ENCODE results near the gene DNAJC13. TPM values are rescaled to one million over a fixed set of nuclear protein-coding genes. Genes with fewer than 3 reads are reported as not detected.

Gene DNAJC13
- total RNA-seq, 1 donor from 2014 or later: 45.5 TPM

DNA sequence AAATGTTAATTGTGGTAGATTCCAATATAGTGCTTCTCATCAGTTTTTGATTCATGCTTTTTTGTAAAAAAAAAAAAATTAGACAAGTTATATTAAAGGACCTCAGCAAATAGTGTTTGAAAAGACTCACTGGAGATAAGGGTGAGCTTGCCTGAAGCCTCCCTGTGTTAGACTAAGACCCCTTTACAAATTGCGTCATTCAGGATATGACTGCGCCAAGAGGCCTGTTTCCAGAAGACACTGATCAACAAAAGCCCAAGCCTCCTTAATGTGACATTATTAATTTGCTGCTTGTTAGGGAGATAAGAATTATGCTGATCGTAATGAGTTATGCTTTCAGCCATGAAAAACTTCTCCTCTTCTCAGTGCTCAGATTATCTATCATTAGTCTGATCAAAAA lies 13.0 kb upstream of the DNAJC13 start:
- DNase-seq (ENCODE audit: low spot score): no peak

DNA sequence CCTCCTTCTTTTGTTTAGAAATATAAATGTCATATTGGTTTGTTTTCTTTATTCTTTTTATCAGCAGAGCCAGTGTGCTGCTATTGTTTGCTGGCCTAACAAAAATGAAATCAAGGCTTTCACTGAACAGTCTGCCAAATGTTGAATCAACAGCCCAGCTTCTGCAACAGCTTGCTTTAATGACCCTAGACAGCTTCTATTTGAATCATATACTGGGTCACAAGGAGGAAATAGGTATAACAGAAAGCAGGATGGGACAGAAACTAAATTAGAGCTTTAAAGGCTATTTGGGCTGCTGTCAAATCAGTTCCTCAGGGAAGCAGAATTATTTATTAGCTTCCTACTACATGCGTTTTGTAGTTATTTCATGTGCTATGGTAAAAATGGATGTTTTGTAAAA lies 12.1 kb upstream of the DNAJC13 start:
- no peak for DNase-seq (ENCODE audit: low spot score)

DNA sequence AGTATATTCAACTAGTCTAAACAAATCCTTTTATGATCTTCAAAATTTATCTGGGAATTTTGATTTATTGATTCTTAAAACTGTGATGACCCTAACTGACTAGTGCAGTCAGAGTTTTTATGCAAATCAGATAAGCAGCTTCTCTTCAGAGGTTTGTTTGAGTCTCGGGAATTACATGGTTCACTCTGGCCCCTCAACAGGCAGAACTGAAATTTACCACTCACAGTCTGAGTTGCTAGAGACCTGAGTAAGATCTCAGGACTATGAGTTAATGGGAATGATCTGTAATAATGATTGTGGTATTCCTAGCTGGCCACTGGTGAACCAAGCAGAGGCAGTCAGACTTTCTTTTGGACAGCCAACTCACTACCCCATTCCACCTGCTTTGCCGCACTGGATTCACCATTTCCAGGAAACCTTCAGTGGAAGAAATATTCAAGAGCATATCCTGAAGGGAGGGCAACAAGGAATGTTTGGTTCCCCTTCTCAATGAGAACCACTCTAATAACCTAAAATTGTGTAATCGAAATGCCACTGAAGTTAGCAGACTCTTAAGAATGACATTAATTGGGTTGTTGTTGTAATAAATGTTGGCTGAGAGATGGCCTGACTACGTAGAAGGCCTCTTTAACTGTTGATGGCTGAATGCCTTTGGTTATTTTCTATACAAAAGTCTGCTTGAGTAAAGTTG lies 11.5 kb upstream of the DNAJC13 start:
- DNase-seq (ENCODE audit: low spot score): no peak

DNA sequence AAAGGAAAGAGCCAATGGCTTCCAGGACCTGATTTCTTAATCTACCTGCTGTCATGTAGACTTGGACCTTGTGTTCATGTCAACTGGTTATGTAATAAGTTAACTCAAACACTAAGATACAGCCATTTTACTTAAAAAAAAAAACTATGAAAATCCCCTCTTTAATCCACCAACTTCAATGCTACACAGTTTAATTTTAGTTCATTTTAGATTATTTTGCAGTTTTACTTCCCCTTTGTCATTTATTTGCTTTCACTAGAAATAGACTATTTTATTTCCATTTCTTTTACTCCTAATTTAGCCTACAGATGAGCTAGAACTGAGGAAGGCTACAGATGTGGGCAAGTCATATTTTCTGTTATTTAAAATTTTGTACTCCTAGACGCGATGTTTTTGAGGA lies 10.7 kb upstream of the DNAJC13 start:
- no peak for DNase-seq (ENCODE audit: low spot score)

DNA sequence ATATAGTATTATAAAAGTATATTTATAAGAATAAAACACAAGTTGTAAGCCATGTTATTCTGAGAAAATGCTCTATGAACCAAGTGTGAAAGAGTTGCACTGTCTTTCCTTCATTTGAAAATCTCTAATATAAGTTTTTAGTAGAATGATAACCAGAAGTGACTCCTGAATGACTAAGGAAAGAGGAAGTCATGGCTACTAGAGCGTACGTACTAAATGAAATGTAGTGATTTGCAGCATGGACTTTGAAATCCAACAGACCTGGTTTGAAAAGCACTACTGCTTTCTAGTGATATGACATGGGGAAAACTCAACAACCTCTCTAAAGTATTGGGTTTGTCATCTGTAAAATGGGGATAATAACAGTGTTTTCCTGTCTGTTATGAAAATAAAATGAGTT lies 10.3 kb upstream of the DNAJC13 start:
- no peak for DNase-seq (ENCODE audit: low spot score)

DNA sequence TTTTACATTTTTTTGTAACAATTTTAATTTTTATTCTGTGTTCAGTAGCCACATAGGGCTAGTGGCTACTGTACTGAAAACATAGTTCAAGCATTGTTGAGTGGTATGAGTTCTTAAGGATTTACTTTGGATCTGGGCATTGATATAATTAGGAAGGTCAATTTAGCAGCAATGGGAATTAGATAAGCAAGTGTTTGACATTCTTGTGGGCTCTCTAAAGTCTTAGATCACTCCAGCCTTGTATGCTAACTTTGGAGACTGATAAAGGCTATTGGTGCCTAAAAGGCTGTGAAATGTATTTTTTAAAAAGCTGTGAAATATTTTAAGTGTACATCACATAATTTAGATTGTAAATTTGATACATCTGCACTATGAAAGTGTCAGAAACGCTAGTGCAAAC lies 2.5 kb upstream of the DNAJC13 start:
- DNase-seq (ENCODE audit: low spot score): no peak

DNA sequence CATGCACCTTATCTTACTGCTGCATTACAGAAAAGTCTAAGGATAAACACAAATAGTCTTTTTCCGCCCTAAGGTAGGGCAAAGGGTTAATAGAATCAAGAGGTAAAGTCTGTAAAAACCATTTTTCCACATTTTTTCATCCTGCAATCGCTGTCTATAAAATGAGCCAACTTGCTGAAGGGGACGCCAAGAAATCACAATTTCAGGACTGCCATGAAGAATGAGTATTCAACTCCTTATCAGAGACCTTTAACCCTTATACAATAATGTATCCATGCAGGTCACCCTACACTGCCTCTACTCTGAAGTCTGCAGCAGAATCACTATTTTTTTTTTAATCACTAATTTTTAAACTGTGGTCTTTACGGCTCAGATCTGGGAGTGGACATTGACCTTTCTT lies 1.1 kb upstream of the DNAJC13 start:
- DNase-seq (ENCODE audit: low spot score): no peak

DNA sequence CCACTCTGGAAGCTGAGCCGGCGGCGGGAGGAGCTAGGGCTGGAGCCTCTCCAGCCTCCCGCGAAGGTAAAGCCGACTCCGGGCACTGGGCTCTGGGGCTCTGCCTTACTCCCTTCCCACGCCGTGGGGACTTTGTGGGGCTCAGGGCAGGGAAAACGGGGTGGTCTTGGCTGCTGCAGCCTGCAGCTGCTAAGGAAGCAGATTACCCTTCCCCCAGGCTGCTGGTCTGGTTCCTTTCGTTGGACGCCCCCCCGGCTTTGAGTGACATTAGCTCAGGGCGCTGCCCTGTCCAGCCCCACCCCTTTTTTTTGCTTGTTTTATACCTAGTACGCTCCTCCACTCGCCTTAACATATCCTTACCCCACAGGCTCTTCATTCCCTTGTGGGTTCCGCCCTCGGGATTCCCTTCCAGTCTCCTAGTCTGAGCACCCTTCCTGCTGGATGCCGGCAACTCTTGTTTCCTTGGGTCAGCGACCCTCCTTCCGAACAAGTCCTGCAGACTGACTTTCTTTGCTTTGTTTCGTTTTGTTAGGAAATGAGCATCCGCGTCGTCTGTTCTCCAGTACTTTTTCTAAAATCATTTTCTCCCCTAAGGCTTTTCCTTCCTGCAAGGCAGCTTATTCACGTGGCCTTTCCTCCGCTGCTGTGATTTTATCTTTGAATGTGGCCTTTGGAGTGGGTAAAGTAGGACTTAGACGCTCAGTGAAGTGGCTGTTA lies 551 bp downstream of the DNAJC13 start:
- no peak for DNase-seq (ENCODE audit: low spot score)

DNA sequence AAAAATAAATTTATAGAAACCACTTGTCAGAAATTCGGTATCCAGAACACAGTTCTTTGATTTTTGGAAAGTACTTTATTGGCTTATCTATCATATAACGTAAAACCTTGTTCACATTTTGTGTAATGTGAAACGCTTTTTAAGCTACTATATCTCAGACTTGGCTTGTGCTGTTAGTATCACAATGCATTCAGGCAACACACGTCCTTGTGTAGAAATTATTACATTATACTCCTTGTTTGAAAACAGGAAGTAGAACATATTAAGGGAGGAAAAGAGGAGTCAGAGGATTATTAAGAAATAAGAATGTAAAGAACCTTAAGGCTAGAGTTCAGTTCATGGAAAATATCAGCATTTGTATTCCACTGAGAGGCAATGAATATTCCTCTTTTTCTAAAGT lies 1.6 kb downstream of the DNAJC13 start:
- DNase-seq (ENCODE audit: low spot score): no peak

DNA sequence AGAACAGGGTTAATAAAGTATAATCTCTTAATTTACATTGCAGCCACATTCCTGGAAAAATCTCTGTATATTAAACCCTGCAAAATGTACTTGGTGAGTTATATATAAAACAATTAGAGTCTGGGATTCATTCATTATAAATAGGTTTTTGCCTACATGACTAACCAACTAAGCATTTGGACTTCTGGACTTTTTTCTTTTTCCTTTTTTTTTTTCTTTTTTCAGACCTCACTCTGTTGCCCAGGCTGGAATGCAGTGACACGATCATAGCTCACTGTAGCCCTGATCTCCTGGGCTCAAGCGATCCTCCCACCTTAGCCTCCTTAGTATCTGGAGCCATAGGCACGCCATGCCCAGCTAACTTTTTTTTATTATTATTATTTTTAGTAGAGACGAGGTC lies 4.5 kb downstream of the DNAJC13 start:
- no peak for DNase-seq (ENCODE audit: low spot score)

DNA sequence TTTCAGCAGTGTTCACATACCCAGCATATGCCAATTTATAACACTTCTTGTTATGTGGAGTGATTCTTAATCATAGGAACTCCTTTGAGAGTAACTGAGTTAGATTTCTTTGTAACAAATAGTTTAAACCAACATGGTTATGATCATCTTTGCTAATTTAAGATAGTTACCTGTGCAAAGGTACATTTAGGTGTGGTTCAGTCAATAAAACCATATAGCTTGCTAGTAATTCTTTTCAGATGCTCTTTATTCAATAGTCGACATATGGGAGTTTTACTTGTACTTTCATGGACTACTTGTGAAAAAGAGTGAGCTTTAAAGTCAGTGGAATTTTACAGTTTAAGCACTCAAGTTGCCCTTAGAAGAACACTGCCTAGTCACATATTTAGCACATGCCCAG lies 5.2 kb downstream of the DNAJC13 start:
- DNase-seq (ENCODE audit: low spot score): no peak

DNA sequence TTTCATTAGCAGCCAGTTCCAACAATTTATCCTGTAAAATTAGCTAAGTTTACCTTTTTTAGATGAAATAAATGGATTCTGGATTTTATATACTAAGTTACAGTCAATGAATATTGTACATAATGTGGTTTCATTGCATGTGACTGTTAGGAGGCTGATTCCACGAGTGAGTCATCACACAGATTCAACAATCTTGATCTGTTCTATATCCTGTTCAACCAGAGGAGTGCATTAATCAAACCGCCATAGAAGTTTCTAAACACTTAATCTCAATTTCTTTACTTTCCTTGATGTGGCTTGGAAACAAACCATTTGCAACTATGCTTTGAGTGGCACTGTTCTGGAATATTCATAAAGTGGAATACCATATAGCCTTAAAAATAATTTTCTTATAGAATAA lies 15.3 kb downstream of the DNAJC13 start:
- DNase-seq (ENCODE audit: low spot score): no peak

DNA sequence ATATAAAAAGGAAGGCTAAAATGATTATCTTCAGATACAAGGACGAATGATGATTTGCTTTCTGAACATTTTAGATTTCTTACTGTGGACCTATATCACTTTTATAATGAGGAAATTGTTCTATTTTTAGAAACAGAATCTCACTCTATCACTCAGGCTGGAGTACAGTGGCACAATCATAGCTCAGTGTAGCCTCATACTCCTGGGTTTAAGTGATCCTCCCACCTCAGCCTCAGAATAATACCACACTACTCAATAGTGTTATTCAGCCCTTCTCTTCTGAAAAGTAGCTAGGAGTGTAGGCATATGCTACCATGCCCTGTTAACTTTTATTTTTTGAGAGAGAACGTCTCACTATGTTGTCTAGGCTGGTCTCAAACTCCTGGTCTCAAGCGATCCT lies 15.8 kb downstream of the DNAJC13 start:
- no peak for DNase-seq (ENCODE audit: low spot score)

DNA sequence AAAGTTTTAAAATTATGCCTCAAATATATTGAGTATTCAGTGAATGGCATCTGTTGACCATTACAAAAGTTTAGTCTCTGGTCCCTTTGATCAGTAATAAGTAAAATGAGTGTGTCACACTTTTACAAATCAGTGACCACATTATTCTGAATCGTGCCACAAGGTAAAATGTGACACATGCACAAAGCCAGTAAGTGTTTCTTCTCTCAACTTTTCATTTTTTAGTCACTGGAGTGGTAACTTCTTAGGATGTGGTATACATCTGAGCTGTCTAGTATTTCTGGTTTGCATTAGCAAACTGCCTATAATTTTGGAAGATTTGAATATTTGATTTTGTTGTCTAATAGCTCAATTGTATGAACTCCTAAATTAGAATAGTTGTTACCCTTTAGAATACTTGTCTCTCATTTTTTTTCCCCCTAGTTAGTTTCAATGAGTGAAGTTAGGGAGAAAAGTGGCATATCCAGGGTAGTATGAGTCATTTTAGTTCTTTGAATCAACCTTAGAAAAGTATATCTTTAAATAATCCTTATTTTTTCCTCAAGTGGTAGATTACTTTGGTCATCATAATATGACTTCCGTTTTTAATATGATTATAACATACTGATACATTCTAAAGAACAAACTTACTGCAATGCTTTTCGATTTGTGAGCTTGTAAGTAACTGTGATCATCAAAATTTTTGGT lies 18.1 kb downstream of the DNAJC13 start:
- no peak for DNase-seq (ENCODE audit: low spot score)

DNA sequence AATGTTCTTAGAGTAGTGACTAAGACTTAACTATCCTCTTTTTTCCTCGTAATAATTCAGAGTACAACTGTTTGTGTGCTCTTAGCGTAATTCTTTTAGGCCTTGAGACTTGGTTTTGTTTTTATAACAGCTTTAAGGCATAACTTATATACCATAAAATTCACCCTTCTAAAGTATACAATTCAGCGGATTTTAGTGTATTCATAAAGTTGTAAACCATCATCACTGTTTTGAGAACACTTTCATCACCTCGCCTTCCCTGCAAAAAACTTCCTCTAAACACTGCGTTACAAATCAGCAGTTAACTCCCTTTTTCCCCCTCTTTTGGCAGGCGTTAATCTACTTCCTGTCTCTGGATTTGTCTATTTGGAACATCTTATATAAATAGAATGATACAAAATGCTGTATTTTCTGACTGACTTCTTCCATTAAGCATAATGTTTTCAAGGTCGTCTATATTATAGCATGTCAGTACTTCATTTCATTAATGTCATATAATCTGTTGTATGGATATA lies 18.7 kb downstream of the DNAJC13 start:
- DNase-seq (ENCODE audit: low spot score): no peak

DNA sequence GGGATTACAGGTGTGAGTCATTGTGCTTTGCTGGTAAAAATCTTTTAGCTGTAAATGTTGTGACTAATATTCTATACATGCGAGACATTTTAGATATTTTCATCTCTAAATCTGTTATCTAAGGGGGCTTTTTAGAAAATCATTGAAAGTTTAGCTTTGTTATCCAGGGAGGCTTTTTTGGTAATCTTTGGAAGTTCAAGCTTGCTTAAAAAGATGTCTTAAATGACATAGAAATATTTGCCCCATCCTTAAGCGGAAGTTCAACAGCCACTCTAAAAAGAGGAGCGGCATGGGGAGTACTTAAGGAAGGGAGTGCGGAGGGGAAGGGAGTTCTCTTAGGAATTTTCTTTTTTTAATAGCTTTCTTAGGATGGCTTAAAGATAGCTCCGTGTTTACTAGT lies 26.1 kb downstream of the DNAJC13 start:
- no peak for DNase-seq (ENCODE audit: low spot score)

DNA sequence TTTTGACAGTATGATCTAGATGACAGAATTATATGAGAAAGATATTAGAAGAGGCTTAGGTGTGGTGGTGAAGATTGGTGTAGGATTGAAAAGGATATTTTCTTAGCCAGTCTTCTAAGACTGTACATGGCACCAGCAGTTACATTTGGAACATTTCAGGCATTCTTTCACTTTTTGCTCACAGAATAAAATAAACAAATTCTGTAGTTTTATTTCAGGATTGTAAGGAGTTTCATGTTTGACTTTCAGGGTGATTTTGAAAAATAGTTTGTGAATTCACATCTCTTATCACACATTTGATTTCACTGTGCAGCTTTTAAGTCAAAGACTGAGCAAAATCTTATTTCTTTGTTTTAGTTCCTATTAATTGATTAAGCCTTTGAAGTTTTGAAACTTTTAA lies 27.1 kb downstream of the DNAJC13 start:
- no peak for DNase-seq (ENCODE audit: low spot score)

DNA sequence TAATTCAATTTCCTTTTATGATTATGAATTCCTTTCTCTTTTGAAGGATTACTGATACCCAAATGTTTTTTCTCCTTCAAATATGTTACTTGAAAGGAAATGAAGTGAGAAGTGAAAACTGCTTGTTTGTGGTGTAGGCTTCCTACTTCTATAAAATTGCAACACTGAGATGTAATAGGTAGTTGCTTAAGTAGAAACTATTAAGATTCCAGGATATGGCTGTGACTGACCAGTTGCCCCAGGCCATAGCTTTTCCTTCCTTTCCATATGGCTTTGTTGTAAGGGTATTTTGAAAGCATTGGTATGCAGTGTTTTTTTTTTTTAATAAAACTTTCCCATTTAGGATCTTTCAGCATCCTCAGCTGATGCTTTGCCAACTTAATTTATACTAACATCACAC lies 28.5 kb downstream of the DNAJC13 start:
- DNase-seq (ENCODE audit: low spot score): no peak

DNA sequence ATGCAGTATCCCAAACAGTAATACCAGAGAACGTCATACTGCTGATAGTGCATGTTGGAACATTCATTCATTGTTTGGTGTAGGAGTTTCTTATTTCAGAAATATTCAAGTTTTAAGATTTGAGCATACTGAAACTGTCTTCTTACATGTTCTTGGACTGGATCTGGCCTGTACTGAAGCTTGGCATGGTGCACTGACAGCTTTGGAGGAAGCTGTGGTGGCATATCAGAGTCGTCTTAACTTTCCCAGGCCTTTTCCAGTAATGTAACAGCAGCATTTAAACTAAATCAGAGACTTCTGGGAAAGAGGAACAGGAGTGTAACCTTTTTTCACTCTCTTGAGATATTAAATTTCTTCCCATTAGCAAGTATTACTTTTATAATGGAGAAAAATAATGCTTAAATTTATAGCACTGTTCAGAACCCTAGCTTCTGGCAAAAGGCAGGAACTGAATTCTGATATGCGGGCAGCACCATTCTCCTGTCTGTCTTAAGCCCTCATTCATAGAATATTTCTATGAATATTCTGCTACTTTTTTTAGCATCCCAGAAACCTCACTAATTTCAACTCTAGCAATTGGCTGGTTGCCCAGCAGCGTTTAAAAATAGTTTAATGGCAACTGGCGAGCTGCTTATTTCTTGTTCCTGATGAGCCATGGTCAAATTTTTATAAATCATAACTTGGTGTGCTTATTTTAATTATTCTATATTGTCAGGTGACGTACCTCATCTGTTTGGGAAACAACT lies 31.1 kb downstream of the DNAJC13 start:
- DNase-seq (ENCODE audit: low spot score): no peak

DNA sequence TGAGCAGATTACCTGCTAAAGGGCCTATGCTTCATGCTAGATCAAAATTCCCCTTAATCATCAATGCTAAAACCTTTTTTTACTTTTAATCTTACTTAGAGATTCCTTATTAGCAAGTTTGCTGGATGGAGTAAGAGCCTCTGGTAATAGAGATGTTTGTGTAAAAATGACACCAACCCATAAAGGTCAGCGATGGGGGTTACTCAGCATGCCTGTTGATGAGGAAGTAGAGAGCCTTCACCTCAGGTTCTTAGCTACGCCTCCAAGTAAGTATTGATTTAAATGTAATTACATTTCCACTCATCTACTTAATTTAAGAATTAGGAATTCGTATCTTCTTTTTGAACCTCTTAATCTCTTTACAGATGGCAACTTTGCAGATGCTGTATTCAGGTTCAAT lies 38.8 kb downstream of the DNAJC13 start:
- no peak for DNase-seq (ENCODE audit: low spot score)

DNA sequence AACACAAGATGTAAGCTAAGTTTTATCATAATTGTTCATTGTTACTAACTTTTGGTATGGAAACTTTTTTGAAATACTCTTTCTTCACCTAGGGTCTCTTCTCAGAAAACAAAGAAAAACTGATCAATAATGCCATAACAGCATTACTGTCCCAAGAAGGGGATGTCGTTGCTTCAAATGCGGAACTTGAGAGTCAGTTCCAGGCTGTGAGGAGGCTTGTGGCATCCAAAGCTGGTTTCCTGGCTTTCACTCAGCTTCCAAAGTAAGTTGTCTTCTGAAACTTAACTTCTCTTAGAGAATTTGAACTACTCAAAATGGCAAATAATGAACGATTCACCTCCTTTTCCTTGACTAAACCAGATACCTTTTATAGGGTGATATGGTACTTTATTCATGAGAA lies 39.3 kb downstream of the DNAJC13 start:
- no peak for DNase-seq (ENCODE audit: low spot score)

DNA sequence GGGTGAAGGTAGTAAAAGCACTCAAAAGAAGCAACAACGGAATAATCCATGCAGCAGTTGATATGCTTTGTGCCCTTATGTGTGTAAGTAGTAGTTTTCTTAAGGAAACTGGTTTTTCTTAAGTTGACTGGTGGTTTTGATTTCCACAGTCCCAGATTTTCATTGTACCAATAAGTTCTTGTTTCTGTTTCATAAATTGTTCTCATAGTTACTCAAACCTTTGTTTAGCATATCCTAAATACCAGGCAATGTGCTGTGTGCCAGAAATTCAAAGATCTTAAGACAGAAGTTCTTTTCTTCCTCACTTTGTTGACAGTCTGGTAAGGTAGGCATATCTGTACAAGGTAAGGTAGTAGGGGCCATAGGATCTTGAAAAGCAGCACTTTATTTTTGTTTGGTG lies 40.0 kb downstream of the DNAJC13 start:
- no peak for DNase-seq (ENCODE audit: low spot score)

All from mesenteric fat pad (tissue), 1 donor.